GM20431 (cell line): ENCODE results near the gene ALOX5.

Source experiments
- in situ Hi-C: fragments of 300-500 bp; cut with MseI, MboI; formaldehyde crosslinking; loops from one replicate; pipeline ENCODE4 v1.15.0; 2020; ENCODE audit warnings: low sequenced_read_pairs; ENCODE audit not compliant: unreplicated experiment

ALOX5 gene

DNA sequence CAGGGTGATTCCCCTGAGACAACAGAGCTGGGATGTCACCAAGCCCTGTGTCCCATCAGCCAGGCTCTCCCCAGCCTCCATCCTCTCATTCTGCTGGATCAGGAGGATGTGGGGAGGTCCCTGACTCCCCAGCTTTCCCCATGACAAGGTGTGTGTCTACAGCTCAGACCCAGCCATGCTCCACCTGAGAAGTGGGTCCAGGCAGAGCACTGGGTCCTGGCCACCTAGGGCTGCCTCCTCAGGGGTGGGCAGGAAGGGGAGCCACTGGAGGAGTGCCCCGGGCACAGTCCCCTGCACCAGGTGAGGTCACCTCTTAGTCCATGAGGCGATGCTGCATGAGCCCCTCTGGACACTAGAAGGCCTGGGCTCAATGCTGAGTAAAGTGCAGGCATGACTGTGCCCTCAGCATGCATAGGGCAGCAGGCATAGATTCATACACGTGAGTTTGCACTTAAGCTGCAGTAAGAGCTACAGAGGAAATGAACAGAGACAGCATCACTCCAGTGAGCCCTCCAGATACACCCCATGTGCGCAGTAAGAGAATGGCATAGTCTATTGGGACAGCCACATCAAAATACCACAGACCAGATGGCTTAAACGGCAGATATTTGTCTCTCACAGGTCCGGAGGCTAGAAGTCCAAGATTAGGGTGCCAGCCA lies 48.3 kb downstream of the ALOX5 start:
- in situ Hi-C loops = no loop called here

DNA sequence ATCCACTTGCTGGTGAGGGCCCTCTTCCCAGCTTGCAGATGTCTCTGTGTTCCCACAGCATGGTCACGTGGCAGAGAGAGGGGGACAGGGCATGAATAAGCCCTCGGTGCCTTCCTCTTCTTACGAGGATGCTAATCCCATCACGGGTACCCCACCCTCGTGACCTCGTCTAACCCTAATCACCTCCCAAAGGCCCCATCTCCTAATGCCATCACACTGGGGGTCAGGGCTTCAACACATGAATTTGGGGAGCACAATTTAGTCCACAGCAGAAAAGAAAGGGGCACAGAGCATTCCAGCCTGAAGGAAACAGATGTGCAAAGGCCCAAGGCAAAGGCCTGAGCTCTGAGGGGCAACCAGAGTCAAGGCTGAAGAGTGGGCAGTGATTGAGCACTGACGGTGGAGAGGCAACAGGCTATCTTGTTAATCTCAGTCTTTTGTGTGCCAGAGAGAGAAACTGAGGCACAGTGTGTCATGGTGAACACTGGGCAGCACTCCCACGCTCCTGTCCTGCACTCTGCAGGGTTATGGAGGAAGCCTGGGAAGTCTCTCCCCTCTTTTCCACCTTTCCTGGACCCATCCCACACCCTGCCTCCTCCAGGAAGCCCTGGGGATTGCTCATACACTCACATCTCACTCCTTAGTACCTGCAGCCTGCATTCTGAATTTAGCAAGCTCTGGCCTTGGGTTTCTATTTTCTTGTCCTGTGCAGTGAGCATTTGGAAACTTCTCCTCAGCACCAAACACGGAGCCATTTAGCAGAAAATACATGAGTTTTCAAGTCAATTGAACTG lies 49.0 kb downstream of the ALOX5 start:
- in situ Hi-C loops = no loop called here

DNA sequence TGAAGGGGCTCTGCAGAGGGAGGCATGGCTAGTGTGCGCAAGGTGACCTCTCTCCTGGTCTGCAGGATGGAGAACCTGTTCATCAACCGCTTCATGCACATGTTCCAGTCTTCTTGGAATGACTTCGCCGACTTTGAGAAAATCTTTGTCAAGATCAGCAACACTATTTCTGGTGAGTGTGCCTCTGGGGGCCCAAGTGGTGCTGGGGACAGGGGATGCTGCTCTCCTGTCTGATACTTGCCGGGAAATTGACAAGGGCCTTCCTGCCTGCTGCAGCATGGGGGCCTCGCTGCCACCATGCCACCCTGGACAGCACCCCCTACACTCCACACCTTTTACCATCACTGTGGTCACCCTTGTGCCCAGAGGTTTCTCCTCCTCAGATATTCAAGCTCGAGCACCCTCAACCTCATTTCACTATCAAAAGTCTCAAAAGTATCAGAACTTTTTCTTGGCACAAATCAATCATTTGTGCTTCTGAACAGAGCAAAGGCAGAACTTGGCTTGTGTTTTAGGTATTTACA lies 50.0 kb downstream of the ALOX5 start:
- in situ Hi-C loops = no loop called here

DNA sequence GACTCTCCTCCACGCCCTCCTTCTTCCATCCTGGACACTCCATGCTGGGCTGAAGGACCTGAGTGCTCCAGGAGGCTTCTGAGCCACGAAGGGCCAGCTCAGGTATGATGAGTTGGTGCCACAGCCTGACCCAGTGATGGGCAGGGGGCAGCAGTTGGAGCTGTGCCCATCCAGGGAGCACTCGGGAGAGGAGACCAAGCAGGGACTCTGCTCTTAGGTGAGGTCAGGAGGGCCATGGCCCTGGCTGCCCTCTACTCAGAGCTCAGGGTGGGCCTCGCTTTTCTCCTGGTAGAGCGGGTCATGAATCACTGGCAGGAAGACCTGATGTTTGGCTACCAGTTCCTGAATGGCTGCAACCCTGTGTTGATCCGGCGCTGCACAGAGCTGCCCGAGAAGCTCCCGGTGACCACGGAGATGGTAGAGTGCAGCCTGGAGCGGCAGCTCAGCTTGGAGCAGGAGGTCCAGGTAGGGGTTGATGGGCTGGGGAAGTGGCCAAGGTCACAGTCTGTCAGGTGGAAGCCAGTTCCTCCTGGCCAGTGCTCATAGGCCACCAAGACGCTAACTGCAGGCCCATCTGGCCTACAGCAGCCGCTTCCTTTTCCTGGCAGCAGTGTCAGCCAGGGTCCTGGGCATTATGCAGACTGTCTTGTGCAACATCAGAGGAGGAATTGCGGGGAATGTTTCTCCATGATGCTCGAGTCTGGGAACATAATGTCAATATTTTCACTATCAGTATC lies 50.8 kb downstream of the ALOX5 start:
- in situ Hi-C loops = no loop called here

DNA sequence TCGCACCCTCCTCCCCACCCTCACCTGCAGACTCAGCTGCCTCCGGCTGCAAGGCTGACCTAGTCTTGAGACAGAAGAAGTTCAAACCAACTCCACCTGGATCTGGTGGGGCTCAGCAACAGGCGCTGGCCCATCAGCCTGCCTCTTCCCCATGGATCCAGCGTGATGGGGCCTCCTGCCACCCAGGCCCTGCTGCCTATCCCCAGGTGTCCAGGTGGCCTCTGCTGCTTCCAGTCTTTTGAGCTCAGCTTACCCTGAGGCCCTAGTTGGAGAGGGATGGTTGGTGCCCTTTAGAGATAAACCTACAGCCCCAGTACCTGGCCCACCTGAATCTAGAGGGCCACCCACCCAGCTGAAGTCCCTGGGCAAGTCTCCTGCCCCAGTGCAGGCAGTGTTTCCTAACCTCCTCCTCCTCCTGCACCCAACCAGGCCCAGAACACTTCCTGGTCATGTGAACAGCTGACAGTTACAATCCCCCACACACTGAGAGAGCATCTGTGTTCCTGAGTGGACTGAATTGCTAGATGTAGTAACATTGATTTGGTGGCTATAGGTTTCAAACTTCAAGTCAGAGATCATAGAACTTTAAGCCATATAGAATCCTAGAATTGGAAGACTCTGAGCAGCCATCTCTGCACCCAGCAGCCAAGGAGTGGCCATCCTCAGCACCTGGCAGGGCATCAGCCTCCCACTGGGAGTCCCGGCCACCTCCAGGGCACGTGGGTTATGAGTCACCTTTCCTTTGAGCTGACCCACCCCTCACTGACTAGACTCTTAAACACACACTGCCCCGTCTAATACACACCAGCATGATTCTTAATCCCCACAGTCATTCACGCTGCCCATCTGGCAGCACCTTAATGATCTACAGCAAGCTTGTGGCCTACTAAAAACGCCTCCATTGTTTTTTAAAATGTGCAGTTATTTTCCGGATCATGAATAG lies 51.9 kb downstream of the ALOX5 start:
- in situ Hi-C loops = no loop called here

- in situ Hi-C loops = no loop called here
Observed at GRCh38 chr10:45427262-45427969, 53.4 kb downstream of the ALOX5 start.

- in situ Hi-C loops = no loop called here
Observed at GRCh38 chr10:45427970-45428366, 54.0 kb downstream of the ALOX5 start.

DNA sequence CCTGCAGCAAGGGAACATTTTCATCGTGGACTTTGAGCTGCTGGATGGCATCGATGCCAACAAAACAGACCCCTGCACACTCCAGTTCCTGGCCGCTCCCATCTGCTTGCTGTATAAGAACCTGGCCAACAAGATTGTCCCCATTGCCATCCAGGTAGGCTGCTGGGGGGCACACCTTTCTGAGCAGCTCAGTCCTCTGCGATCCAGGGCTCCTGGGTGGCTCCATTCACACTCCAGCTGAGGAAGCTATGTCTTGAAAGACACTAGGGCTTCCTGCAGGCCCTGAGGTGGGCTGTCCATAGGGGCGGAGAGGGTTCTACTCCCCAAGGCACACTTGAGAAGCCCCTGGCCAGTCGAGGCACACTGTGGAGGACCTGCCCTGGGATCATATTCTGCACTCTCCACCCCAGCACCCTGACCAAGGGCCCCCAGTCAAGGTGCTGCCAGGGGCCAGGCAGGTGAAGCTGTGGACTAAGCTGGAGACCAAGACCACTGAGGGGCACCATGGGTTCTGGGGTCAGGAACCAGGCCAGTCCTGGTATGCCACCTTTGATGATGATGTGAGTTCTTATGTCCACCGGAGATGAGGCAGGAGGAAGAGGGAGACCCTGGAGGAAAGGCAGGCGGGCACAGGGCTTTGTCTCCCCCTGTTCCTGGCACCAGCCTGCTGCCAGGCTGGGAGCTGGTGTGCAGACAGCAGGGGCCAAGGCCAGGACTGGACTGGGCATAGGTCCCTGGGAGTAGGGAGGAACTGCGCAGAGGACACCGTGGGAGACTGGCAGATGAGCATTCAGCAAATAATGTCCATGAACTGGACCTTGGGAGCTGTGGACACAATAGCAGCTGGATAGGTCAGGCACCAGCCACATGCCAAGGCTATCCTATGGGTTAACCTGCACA lies 54.8 kb downstream of the ALOX5 start:
- in situ Hi-C loops = no loop called here

GRCh38 chr10:45429790-45430189 lies 55.8 kb downstream of the ALOX5 start:
- in situ Hi-C loops = no loop called here

DNA sequence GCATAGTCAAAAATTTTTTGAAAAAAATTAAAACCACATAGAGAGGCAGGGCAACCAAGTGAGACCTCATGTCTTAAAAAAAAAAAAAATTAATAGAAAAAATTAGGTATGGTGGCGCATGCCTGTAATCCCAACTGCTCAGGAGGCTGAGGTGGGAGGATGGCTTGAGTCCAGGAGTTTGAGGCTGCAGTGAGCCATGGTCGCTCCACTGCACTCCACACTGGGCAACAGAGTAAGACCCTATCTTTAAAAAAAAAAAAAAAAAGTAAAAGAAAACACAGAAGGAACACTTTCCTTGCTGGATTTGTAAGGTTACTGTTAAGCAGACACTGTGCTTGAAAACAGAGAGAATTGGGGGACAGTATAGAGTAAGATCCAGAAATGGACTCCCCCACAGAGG lies 58.1 kb downstream of the ALOX5 start:
- in situ Hi-C loops = no loop called here

GRCh38 chr10:45432700-45433472 lies 58.9 kb downstream of the ALOX5 start:
- in situ Hi-C loops = no loop called here

DNA sequence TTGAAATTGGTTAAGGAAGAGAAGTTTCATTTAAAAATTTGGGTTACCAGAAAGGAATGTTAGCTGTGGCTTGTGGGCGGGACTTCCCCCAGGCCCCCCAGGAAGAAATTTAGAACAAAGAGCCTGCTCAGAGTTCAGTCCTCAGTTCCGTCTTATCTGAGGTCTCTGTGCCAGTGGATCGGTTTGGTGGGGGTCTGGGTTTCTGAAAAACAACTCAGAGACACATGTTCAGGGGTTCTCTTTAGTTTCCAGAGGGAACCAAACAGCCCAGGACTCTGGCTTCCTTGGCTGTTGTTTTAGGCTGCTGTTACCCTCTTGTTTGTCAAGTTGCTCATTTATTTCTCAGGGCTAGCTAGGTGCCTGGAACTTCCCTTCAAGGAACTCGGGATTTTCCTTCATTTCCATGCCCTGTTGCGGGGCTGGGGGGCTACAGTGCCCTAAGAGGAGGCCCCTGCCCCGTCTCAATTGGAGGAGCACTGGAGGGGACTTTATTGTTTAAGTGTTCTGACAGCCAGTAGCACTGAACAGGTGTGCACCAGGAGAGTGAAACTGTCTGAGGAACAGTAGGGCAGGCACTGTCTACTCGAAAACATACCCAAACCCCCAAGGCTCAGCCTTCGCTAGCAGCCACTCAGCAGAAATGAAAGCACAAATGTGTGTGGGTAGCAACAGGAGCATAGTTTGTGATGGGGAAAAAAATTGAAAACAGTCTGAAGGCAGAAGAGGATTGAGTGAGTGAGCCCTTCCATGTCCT lies 59.9 kb downstream of the ALOX5 start:
- in situ Hi-C loops = no loop called here

GRCh38 chr10:45437587-45438465 lies 63.8 kb downstream of the ALOX5 start:
- in situ Hi-C loops = no loop called here

DNA sequence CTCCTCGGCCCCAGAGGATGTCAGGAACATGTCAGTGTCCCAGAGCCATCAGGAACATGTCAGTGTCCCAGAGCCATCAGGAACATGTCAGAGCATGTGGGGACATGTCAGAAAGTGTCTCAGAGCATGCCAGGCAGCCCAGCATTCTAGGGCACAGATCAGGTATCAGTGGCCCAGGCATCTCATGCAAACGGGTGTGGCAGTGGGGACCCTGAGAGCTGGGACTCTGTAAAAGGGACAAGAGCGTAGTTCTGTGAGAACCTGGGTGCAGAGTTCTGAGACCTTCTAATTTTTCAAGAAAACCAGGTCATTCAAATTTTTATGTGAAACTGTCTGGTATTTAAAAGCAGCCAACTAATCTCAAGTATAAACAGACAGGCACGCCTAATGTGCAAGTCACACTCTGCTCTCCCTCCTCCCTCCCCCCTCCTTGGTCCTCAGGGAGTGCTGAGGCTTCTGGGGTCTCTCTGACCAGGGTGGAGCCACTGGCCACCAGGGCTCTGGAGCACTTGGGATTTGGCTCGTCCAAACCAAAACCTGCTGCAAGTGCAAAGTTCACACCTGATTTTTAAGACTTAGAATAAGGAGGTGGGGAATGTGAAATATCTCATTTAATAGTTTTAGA lies 64.6 kb downstream of the ALOX5 start:
- in situ Hi-C loops = no loop called here

GRCh38 chr10:45439365-45439764 lies 65.3 kb downstream of the ALOX5 start:
- in situ Hi-C loops = no loop called here
